ENCODE results near the gene SGMS1.

DNA sequence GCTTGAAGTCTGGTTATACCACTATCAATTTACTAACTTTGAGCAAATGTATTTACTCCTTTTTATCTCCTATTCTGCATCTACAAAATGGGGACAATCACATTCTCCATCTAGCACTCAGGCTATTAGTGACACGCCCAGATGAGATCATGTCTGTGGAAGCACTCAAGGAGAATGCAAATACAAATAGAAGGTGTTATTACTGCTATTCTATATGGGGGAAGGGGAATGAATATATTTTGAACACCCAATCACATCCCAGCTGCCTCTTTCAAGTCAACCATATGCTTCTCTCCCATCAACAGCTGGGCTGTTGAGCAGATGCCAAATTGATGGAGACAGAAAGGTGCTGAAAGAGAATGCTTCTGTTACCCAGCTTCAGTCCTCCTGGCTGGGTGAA, 23.5 kb downstream of the SGMS1 start:
- no peak for TF ChIP-seq EZH2 (IDR thresholded peaks at IDR 0.05; ENCODE audit: borderline replicate concordance, low read length)
- TF ChIP-seq, protein P1, sequence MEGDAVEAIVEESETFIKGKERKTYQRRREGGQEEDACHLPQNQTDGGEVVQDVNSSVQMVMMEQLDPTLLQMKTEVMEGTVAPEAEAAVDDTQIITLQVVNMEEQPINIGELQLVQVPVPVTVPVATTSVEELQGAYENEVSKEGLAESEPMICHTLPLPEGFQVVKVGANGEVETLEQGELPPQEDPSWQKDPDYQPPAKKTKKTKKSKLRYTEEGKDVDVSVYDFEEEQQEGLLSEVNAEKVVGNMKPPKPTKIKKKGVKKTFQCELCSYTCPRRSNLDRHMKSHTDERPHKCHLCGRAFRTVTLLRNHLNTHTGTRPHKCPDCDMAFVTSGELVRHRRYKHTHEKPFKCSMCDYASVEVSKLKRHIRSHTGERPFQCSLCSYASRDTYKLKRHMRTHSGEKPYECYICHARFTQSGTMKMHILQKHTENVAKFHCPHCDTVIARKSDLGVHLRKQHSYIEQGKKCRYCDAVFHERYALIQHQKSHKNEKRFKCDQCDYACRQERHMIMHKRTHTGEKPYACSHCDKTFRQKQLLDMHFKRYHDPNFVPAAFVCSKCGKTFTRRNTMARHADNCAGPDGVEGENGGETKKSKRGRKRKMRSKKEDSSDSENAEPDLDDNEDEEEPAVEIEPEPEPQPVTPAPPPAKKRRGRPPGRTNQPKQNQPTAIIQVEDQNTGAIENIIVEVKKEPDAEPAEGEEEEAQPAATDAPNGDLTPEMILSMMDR (conservative IDR thresholded peaks at IDR 0.05 in 1 of 2, IDR thresholded peaks at IDR 0.05 in 1 of 2; ENCODE audit: extremely low read depth in 1 of 2, insufficient read depth in 1 of 2, low read depth in 1 of 2, low read length in 2 of 2), result no peak

Data from mammary epithelial cell (primary cell).